K562 (cell line): ENCODE results near the gene EDARADD. TPM values are rescaled to one million over a fixed set of nuclear protein-coding genes. Genes with fewer than 3 reads are reported as not detected.

Experiments
- BCL6 ChIP-seq: fragments of 250-450 bp; sonication (Bioruptor Pico); IDR thresholded peaks from 2 replicates; pipeline ENCODE4 v1.4.0; 2020
- E2F6 ChIP-seq, 2 experiments: IDR thresholded peaks; 2 replicates each; pipeline ENCODE4 v1.6.1; 2011; ENCODE audit warnings: borderline replicate concordance in 1 of 2, control low read depth in 1 of 2, low read depth in 1 of 2, low read length in 1 of 2, mild to moderate bottlenecking in 1 of 2, mixed read lengths in 1 of 2, moderate library complexity in 1 of 2; ENCODE audit not compliant: insufficient read depth in 1 of 2, insufficient read length in 1 of 2, poor library complexity in 1 of 2, severe bottlenecking in 1 of 2; ENCODE audit errors: extremely low read depth in 1 of 2
- MGA ChIP-seq: fragments of 450-650 bp; IDR thresholded peaks from 2 replicates; pipeline ENCODE4 v1.6.1; 2016; ENCODE audit warnings: mild to moderate bottlenecking, moderate library complexity
- STAT6 ChIP-seq: sonication (generic); formaldehyde crosslinking; IDR thresholded peaks from 2 replicates; pipeline ENCODE4 v1.8.1; 2023; ENCODE audit warnings: mild to moderate bottlenecking, missing genetic modification reagents
- polyA plus RNA-seq, 8 experiments: library from polyadenylated mRNA; depleted of rRNA in 4 of 8; stranded (reverse) in 5 of 8; unstranded in 3 of 8; fragments of >200 nt; fragmentation: Nextera tagmentation in 2 of 8; fragmentation: Illumina TruSeq in 1 of 8; extraction: Ambion mirVana in 2 of 8; extraction: Trizol in 1 of 8; gene quantifications; 2 replicates each; pipeline versions ENCODE4 v1.2.1 to v1.2.3, GENCODE V29; 2011 to 2014; ENCODE audit warnings: inconsistent platforms in 1 of 8, missing spikeins in 1 of 8
- total RNA-seq, 7 experiments: library from RNA; depleted of rRNA in 6 of 7; stranded (reverse); fragments of >200 nt in 6 of 7; fragmentation: Illumina TruSeq in 2 of 7; extraction: Trizol in 2 of 7; gene quantifications; 2 replicates each; pipeline versions ENCODE4 v1.2.1 to v1.2.3, GENCODE V29; 2011 to 2021; ENCODE audit warnings: low replicate concordance in 1 of 7

The EDARADD gene
- total and polyA plus RNA-seq, 9 of the 15 experiments (the other 6 are each of a cell fraction or from before 2014, with no cell fraction given), result 0.46 to 32.4 (median 20.6) TPM

GRCh38 chr1:236494082-236494481, 100.0 kb downstream of the EDARADD start (continued):
- peak; percentile 47; the same call in 1 of the 2 replicates for TF ChIP-seq MGA
- TF ChIP-seq E2F6 (IDR thresholded peaks at IDR 0.05; ENCODE audit: borderline replicate concordance in 1 of 2, extremely low read depth in 1 of 2, insufficient read depth in 1 of 2, insufficient read length in 1 of 2, low read depth in 1 of 2, low read length in 1 of 2, poor library complexity in 1 of 2, severe bottlenecking in 1 of 2), result peak; percentile 33 to 57
- no peak for TF ChIP-seq STAT6 (CRISPR knock-in tag)
- no peak for TF ChIP-seq BCL6 (CRISPR knock-in tag)
- TF ChIP-seq, all 486 proteins: peak for 2
